GM21529 (cell line): ENCODE measurements around the gene SLC22A14.
A peak's percentile ranks its signal among the peaks of the same experiment; 100 is the strongest.
"Not testable (repeated sequence)": the region's sequence is repeated elsewhere in the genome, so short reads cannot be mapped to it uniquely, and the experiment has no call there.

Experiments
- ATAC-seq: cut with Tn5 transposase; IDR thresholded peaks from one replicate; pipeline ENCODE4 v1.9.1; 2021; ENCODE audit not compliant: unreplicated experiment

The SLC22A14 gene

GRCh38 chr3:38268522-38268921, 13.6 kb upstream of the SLC22A14 start:
- no peak for ATAC-seq

- ATAC-seq = no peak
Observed at GRCh38 chr3:38270606-38271005, 11.5 kb upstream of the SLC22A14 start.

GRCh38 chr3:38271553-38271952, 10.5 kb upstream of the SLC22A14 start:
- ATAC-seq = no peak

- ATAC-seq = no peak
Observed at GRCh38 chr3:38274864-38275649, 7.0 kb upstream of the SLC22A14 start.

GRCh38 chr3:38275658-38276057, 6.4 kb upstream of the SLC22A14 start:
- no peak for ATAC-seq

- ATAC-seq = no peak
Observed at GRCh38 chr3:38276081-38276916, 5.8 kb upstream of the SLC22A14 start.

GRCh38 chr3:38276917-38277630, 5.0 kb upstream of the SLC22A14 start:
- ATAC-seq = no peak

GRCh38 chr3:38278841-38279240, 3.3 kb upstream of the SLC22A14 start:
- no peak for ATAC-seq

- ATAC-seq = no peak
Observed at GRCh38 chr3:38283810-38284755, 2.0 kb downstream of the SLC22A14 start.

- ATAC-seq = no peak
Observed at GRCh38 chr3:38284756-38285150, 2.7 kb downstream of the SLC22A14 start.

- ATAC-seq = not testable (repeated sequence)
Observed at GRCh38 chr3:38289286-38290217, 7.5 kb downstream of the SLC22A14 start.

- not testable (repeated sequence) for ATAC-seq
Observed at GRCh38 chr3:38297053-38297452, 15.0 kb downstream of the SLC22A14 start.

GRCh38 chr3:38297537-38297936, 15.4 kb downstream of the SLC22A14 start:
- no peak for ATAC-seq

GRCh38 chr3:38297947-38298711, 16.0 kb downstream of the SLC22A14 start:
- ATAC-seq = peak; percentile 61

- ATAC-seq = no peak
Observed at GRCh38 chr3:38306941-38307340, 24.8 kb downstream of the SLC22A14 start.

- no peak for ATAC-seq
Observed at GRCh38 chr3:38307599-38307998, 25.5 kb downstream of the SLC22A14 start.

GRCh38 chr3:38308456-38308855, 26.4 kb downstream of the SLC22A14 start:
- ATAC-seq = no peak

- no peak for ATAC-seq
Observed at GRCh38 chr3:38311476-38311875, 29.4 kb downstream of the SLC22A14 start.

GRCh38 chr3:38311941-38312340, 29.8 kb downstream of the SLC22A14 start:
- no peak for ATAC-seq
